H1 (cell line): ENCODE data around the gene CEP250. TPM values are rescaled to one million over a fixed set of nuclear protein-coding genes. Genes with fewer than 3 reads are reported as not detected.
A peak's percentile ranks its signal among the peaks of the same experiment; 100 is the strongest.

ENCODE experiments used
- BCL11A ChIP-seq, 2 experiments: IDR thresholded peaks; one replicate each; pipeline ENCODE4 v1.6.1; 2011; ENCODE audit warnings: low read depth in 2 of 2, low read length in 2 of 2, mild to moderate bottlenecking in 2 of 2
- CEBPB ChIP-seq: IDR thresholded peaks from 2 replicates; pipeline ENCODE4 v1.6.1; 2012; ENCODE audit warnings: low read depth, low read length
- CREB1 ChIP-seq: IDR thresholded peaks from 2 replicates; pipeline ENCODE4 v1.6.1; 2012; ENCODE audit warnings: inconsistent platforms
- CTBP2 ChIP-seq: IDR thresholded peaks from 2 replicates; pipeline ENCODE4 v1.7.0; 2011; ENCODE audit warnings: borderline replicate concordance, mild to moderate bottlenecking, moderate library complexity, mixed read lengths, low read length; ENCODE audit not compliant: insufficient read depth, insufficient read length
- CTCF ChIP-seq, 3 experiments: IDR thresholded peaks; 1 replicate in 2 of 3; 2 replicates in 1 of 3; pipeline versions ENCODE4 v1.5.1 to v1.6.1; 2011; ENCODE audit warnings: low read length in 3 of 3, mild to moderate bottlenecking in 3 of 3, inconsistent platforms in 2 of 3, low read depth in 1 of 3, moderate library complexity in 1 of 3; ENCODE audit not compliant: insufficient read depth in 1 of 3; ENCODE audit errors: control extremely low read depth in 1 of 3
- EP300 ChIP-seq, 2 experiments: IDR thresholded peaks; 1 replicate in 1 of 2; 2 replicates in 1 of 2; pipeline ENCODE4 v1.6.1; 2011 to 2012; ENCODE audit warnings: low read depth in 2 of 2, low read length in 2 of 2, mild to moderate bottlenecking in 2 of 2, borderline replicate concordance in 1 of 2, inconsistent platforms in 1 of 2, moderate library complexity in 1 of 2
- HDAC2 ChIP-seq, 2 experiments: fragments of 300-600 bp in 1 of 2; sonication (generic) in 1 of 2; IDR thresholded peaks; 2 replicates each; pipeline ENCODE4 v1.6.1; 2011 to 2012; ENCODE audit warnings: low read depth in 2 of 2, low read length in 2 of 2, mild to moderate bottlenecking in 2 of 2, moderate library complexity in 2 of 2, borderline replicate concordance in 1 of 2, inconsistent platforms in 1 of 2
- HDAC6 ChIP-seq: IDR thresholded peaks from one replicate; pipeline ENCODE4 v1.7.1; 2012; ENCODE audit warnings: low read depth, mild to moderate bottlenecking, inconsistent platforms, low read length, moderate library complexity
- JUND ChIP-seq: IDR thresholded peaks from 2 replicates; pipeline ENCODE4 v1.6.1; 2011; ENCODE audit warnings: mild to moderate bottlenecking, improper control_type of control experiment, low read length
- KDM4A ChIP-seq: IDR thresholded peaks from one replicate; pipeline ENCODE4 v1.7.1; 2012; ENCODE audit warnings: low read depth, mild to moderate bottlenecking, moderate library complexity, low read length, inconsistent platforms; ENCODE audit not compliant: severe bottlenecking
- NANOG ChIP-seq: IDR thresholded peaks from 2 replicates; pipeline ENCODE4 v1.6.1; 2011; ENCODE audit warnings: low read length, low read depth, mild to moderate bottlenecking, inconsistent platforms; ENCODE audit not compliant: insufficient read depth, poor library complexity, severe bottlenecking
- POU5F1 ChIP-seq: IDR thresholded peaks from 2 replicates; pipeline ENCODE4 v1.6.1; 2011; ENCODE audit warnings: low read depth, mild to moderate bottlenecking, low read length, moderate library complexity
- RBBP5 ChIP-seq: IDR thresholded peaks from 2 replicates; pipeline ENCODE4 v1.7.1; 2012; ENCODE audit warnings: low read depth, mild to moderate bottlenecking, inconsistent platforms, low read length, moderate library complexity, borderline replicate concordance
- RNF2 ChIP-seq: fragments of 200-900, 300-1000 bp; sonication (generic); IDR thresholded peaks from 2 replicates; pipeline ENCODE4 v1.7.1; 2016; ENCODE audit warnings: borderline replicate concordance, low read depth, mild to moderate bottlenecking, antibody characterized with exemption, low read length; ENCODE audit not compliant: poor library complexity, severe bottlenecking; ENCODE audit errors: missing control alignments
- SIN3A ChIP-seq, 2 experiments: IDR thresholded peaks in 1 of 2; conservative IDR thresholded peaks in 1 of 2; 2 replicates each; pipeline ENCODE4 v1.6.1; 2011 to 2012; ENCODE audit warnings: low read length in 2 of 2, improper control_type of control experiment in 1 of 2, low read depth in 1 of 2, mild to moderate bottlenecking in 1 of 2
- SIRT6 ChIP-seq: IDR thresholded peaks from one replicate; pipeline ENCODE4 v1.7.1; 2012; ENCODE audit warnings: low read length, inconsistent platforms
- SP2 ChIP-seq: IDR thresholded peaks from 2 replicates; pipeline ENCODE4 v1.6.1; 2012; ENCODE audit warnings: mild to moderate bottlenecking, low read length, inconsistent platforms
- TEAD4 ChIP-seq: IDR thresholded peaks from 2 replicates; pipeline ENCODE4 v1.6.1; 2012; ENCODE audit warnings: low read depth, low read length, inconsistent platforms, mixed read lengths
- YY1 ChIP-seq: IDR thresholded peaks from 2 replicates; pipeline ENCODE4 v1.6.1; 2011; ENCODE audit warnings: low read depth, mild to moderate bottlenecking, low read length
- ZNF274 ChIP-seq: IDR thresholded peaks from 2 replicates; pipeline ENCODE4 v1.7.0; 2012; ENCODE audit warnings: low read length, borderline replicate concordance; ENCODE audit errors: extremely low read depth
- polyA plus RNA-seq, 7 experiments: library from polyadenylated mRNA; depleted of rRNA in 3 of 7; stranded (reverse) in 5 of 7; unstranded in 2 of 7; fragments of >200 nt in 5 of 7; fragments of 200-250 nt in 2 of 7; gene quantifications; 1 replicate in 5 of 7; 2 replicates in 1 of 7; 4 replicates in 1 of 7; pipeline versions ENCODE4 v1.2.1 to v1.2.3, GENCODE V29; 2011 to 2013; ENCODE audit warnings: missing spikeins in 2 of 7, mixed read lengths in 2 of 7
- total RNA-seq: library from RNA; stranded (reverse); fragmentation: NEBNext Ultra II Directional; extraction: Animal tissue kit (Norgen Biotek cat#: 25700); gene quantifications from 2 replicates; pipeline ENCODE4 v1.2.1, GENCODE V29; 2021

The CEP250 gene
- total and polyA plus RNA-seq, 2 of the 8 experiments (the other 6 are each of a cell fraction or from before 2014, with no cell fraction given): 2.6 to 33.7 TPM

GRCh38 chr20:35454881-35455609 lies at the start of gene CEP250 (continued):
- peak; percentile 11 to 59; a peak in 1 of 4 replicates for TF ChIP-seq SIN3A (conservative IDR thresholded peaks at IDR 0.05 in 1 of 2, IDR thresholded peaks at IDR 0.05 in 1 of 2; ENCODE audit: low read depth in 1 of 2, low read length in 2 of 2)
- no peak for TF ChIP-seq POU5F1
- TF ChIP-seq JUND: no peak; the same call in 1 of the 2 replicates
- TF ChIP-seq RBBP5: peak; percentile 75; the same call in 1 of the 2 replicates
- TF ChIP-seq TEAD4: no peak
- TF ChIP-seq SIRT6: no peak
- peak; percentile 34; the same call in 1 of the 2 replicates for TF ChIP-seq CREB1
- no peak for TF ChIP-seq HDAC6
- TF ChIP-seq CTCF (IDR thresholded peaks at IDR 0.05; ENCODE audit: control extremely low read depth in 1 of 3, insufficient read depth in 1 of 3, low read depth in 1 of 3, low read length in 3 of 3): no peak
- no peak for TF ChIP-seq NANOG
- TF ChIP-seq BCL11A (IDR thresholded peaks at IDR 0.05; ENCODE audit: low read depth in 2 of 2, low read length in 2 of 2): no peak
- no peak for TF ChIP-seq ZNF274
- TF ChIP-seq CEBPB: no peak
- TF ChIP-seq RNF2: no peak
- peak; percentile 98 for TF ChIP-seq YY1
- no peak for TF ChIP-seq SP2
- TF ChIP-seq HDAC2 (IDR thresholded peaks at IDR 0.05; ENCODE audit: borderline replicate concordance in 1 of 2, low read depth in 2 of 2, low read length in 2 of 2): no peak
- no peak for TF ChIP-seq EP300 (IDR thresholded peaks at IDR 0.05; ENCODE audit: borderline replicate concordance in 1 of 2, low read depth in 2 of 2, low read length in 2 of 2)
- TF ChIP-seq KDM4A: peak; percentile 50
- no peak for TF ChIP-seq CTBP2
